B cell (primary cell): ENCODE data around the gene ZER1.

ENCODE experiments used
- EZH2 ChIP-seq: IDR thresholded peaks from 2 replicates; pipeline ENCODE4 v1.6.1; 2012; ENCODE audit warnings: borderline replicate concordance, low read depth, mild to moderate bottlenecking, moderate library complexity, low read length; ENCODE audit not compliant: insufficient read depth, poor library complexity, severe bottlenecking
- TF ChIP-seq, protein P1 (sequence below): fragments of 200-600 bp; IDR thresholded peaks from one replicate; pipeline ENCODE4 v1.8.0; 2022; ENCODE audit warnings: antibody characterized with exemption, mild to moderate bottlenecking

DNA sequence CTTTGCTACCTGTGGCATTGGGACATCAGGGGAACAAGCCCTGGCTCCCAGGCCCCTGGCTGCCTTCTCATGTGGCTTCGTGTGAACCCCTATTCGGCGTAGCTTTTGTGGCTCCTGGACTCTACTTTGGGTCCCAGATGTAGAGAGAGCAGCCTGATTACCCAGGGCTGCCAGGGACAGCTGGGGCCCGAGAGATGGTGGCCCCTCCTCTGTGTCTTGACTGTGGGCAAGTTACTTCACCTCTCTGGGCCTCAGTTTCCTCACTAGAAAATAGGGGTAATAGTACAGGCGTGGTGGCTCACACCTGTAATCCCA is 67.4 kb downstream of the ZER1 start:
- TF ChIP-seq, protein P1, sequence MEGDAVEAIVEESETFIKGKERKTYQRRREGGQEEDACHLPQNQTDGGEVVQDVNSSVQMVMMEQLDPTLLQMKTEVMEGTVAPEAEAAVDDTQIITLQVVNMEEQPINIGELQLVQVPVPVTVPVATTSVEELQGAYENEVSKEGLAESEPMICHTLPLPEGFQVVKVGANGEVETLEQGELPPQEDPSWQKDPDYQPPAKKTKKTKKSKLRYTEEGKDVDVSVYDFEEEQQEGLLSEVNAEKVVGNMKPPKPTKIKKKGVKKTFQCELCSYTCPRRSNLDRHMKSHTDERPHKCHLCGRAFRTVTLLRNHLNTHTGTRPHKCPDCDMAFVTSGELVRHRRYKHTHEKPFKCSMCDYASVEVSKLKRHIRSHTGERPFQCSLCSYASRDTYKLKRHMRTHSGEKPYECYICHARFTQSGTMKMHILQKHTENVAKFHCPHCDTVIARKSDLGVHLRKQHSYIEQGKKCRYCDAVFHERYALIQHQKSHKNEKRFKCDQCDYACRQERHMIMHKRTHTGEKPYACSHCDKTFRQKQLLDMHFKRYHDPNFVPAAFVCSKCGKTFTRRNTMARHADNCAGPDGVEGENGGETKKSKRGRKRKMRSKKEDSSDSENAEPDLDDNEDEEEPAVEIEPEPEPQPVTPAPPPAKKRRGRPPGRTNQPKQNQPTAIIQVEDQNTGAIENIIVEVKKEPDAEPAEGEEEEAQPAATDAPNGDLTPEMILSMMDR = no peak
- TF ChIP-seq EZH2 = no peak
